GM21576 (cell line): ENCODE data around the gene PRICKLE2.

Source experiments
- ATAC-seq: cut with Tn5 transposase; IDR thresholded peaks from one replicate; pipeline ENCODE4 v1.9.1; 2021; ENCODE audit warnings: mild to moderate bottlenecking, moderate library complexity; ENCODE audit not compliant: unreplicated experiment

Gene PRICKLE2

GRCh38 chr3:64222501-64223111 lies 2.7 kb downstream of the PRICKLE2 start:
- ATAC-seq = no peak

GRCh38 chr3:64221571-64222257 lies 3.6 kb downstream of the PRICKLE2 start:
- no peak for ATAC-seq

- ATAC-seq = no peak
These were observed 4.9 kb downstream of the PRICKLE2 start for GRCh38 chr3:64220161-64220914.

- no peak for ATAC-seq
These were observed 6.5 kb downstream of the PRICKLE2 start for GRCh38 chr3:64218746-64219145.

GRCh38 chr3:64218329-64218728 lies 6.9 kb downstream of the PRICKLE2 start:
- ATAC-seq = no peak

GRCh38 chr3:64216274-64217147 lies 8.8 kb downstream of the PRICKLE2 start:
- ATAC-seq = no peak

GRCh38 chr3:64215559-64215958 lies 9.7 kb downstream of the PRICKLE2 start:
- no peak for ATAC-seq

GRCh38 chr3:64215103-64215502 lies 10.2 kb downstream of the PRICKLE2 start:
- no peak for ATAC-seq

- ATAC-seq = no peak
These were observed 10.8 kb downstream of the PRICKLE2 start for GRCh38 chr3:64214381-64215018.

GRCh38 chr3:64213962-64214379 lies 11.3 kb downstream of the PRICKLE2 start:
- ATAC-seq = no peak

GRCh38 chr3:64213224-64213878 lies 11.9 kb downstream of the PRICKLE2 start:
- ATAC-seq = no peak

- ATAC-seq = no peak
These were observed 15.2 kb downstream of the PRICKLE2 start for GRCh38 chr3:64209866-64210621.

GRCh38 chr3:64207289-64208080 lies 17.8 kb downstream of the PRICKLE2 start:
- no peak for ATAC-seq

GRCh38 chr3:64203969-64204908 lies 21.0 kb downstream of the PRICKLE2 start:
- ATAC-seq = no peak

GRCh38 chr3:64203216-64203615 lies 22.1 kb downstream of the PRICKLE2 start:
- no peak for ATAC-seq

GRCh38 chr3:64199932-64200331 lies 25.3 kb downstream of the PRICKLE2 start:
- ATAC-seq = no peak

- ATAC-seq = no peak
These were observed 28.9 kb downstream of the PRICKLE2 start for GRCh38 chr3:64196236-64196929.
